CD4-positive, alpha-beta memory T cell (primary cell): ENCODE results near the gene SPRN. TPM values are rescaled to one million over a fixed set of nuclear protein-coding genes. Genes with fewer than 3 reads are reported as not detected.

ENCODE experiments used
- CTCF ChIA-PET: fragments of 350-600 bp; sonication (Branson Sonifier 250); formaldehyde crosslinking; loops from one replicate; lab custom pipeline; 2021; ENCODE audit warnings: inconsistent platforms; ENCODE audit not compliant: partially characterized antibody; lab: Charles Lee
- POLR2A ChIA-PET: fragments of 350-600 bp; sonication (Branson Sonifier 250); formaldehyde crosslinking; loops from one replicate; lab custom pipeline; 2021; ENCODE audit not compliant: partially characterized antibody; lab: Charles Lee
- DNase-seq, 5 donors: peaks; one replicate each; pipeline versions ENCODE4 v3.0.0 to v3.0.0-alpha.2; 2020 to 2022; ENCODE audit warnings: mixed read lengths in 1 of 5
- H3K27ac ChIP-seq: one replicate; pipeline ENCODE4 v1.7.0; 2013; ENCODE audit warnings: low read depth, low read length
- H3K27me3 ChIP-seq: 2 replicates; pipeline ENCODE4 v1.7.0; 2013; ENCODE audit warnings: mild to moderate bottlenecking, low read length, moderate library complexity; ENCODE audit not compliant: insufficient read depth
- H3K36me3 ChIP-seq: 2 replicates; pipeline ENCODE4 v1.7.0; 2013; ENCODE audit warnings: mild to moderate bottlenecking, low read length, moderate library complexity; ENCODE audit not compliant: insufficient read depth
- H3K4me1 ChIP-seq: 2 replicates; pipeline ENCODE4 v1.7.0; 2013; ENCODE audit warnings: mild to moderate bottlenecking, low read length, moderate library complexity; ENCODE audit not compliant: insufficient read depth
- H3K4me3 ChIP-seq, 2 donors: one replicate each; pipeline ENCODE4 v1.7.0; 2013; ENCODE audit warnings: low read length in 2 of 2, mild to moderate bottlenecking in 1 of 2
- H3K9me3 ChIP-seq, 2 donors: one replicate each; pipeline ENCODE4 v1.7.0; 2013; ENCODE audit warnings: low read length in 2 of 2, control low read depth in 1 of 2; ENCODE audit not compliant: control insufficient read depth in 1 of 2
- H3K27ac Mint-ChIP-seq, 7 donors: one replicate each; pipeline ENCODE4 v1.8.0; 2020 to 2021; ENCODE audit warnings: mixed read lengths in 7 of 7, mild to moderate bottlenecking in 6 of 7, inconsistent platforms in 3 of 7, moderate library complexity in 3 of 7
- H3K27me3 Mint-ChIP-seq, 2 donors: one replicate each; pipeline ENCODE4 v1.8.0; 2020 to 2021; ENCODE audit warnings: mixed read lengths in 2 of 2
- H3K36me3 Mint-ChIP-seq, 2 donors: one replicate each; pipeline ENCODE4 v1.8.0; 2020 to 2021; ENCODE audit warnings: mixed read lengths in 2 of 2, inconsistent platforms in 1 of 2, mild to moderate bottlenecking in 1 of 2
- H3K4me1 Mint-ChIP-seq, 4 donors: one replicate each; pipeline ENCODE4 v1.8.0; 2020 to 2021; ENCODE audit warnings: mixed read lengths in 4 of 4, mild to moderate bottlenecking in 1 of 4
- H3K4me3 Mint-ChIP-seq, 8 donors: one replicate each; pipeline ENCODE4 v1.8.0; 2020 to 2021; ENCODE audit warnings: mixed read lengths in 8 of 8, mild to moderate bottlenecking in 7 of 8, moderate library complexity in 6 of 8, inconsistent platforms in 3 of 8
- H3K9me3 Mint-ChIP-seq, 8 donors: one replicate each; pipeline ENCODE4 v1.8.0; 2020 to 2021; ENCODE audit warnings: mixed read lengths in 8 of 8, mild to moderate bottlenecking in 5 of 8, inconsistent platforms in 3 of 8, moderate library complexity in 1 of 8
- intact Hi-C: fragments of 100-400 bp; cut with micrococcal nuclease; formaldehyde crosslinking; loops from one replicate; pipeline ENCODE4 v1.15.1; 2023
- polyA plus RNA-seq, 2 donors: library from polyadenylated mRNA; unstranded; fragments of 300-500 nt; fragmentation: Illumina TruSeq; gene quantifications; one replicate each; pipeline ENCODE4 v1.2.3, GENCODE V29; 2021
- total RNA-seq, 2 experiments: library from RNA; stranded (reverse); gene quantifications; one replicate each; pipeline ENCODE4 v1.2.3, GENCODE V29; 2021

Gene SPRN
- total and polyA plus RNA-seq, 4 experiments from 2014 or later: 0.14 to 0.26 TPM; not detected in 2

DNA sequence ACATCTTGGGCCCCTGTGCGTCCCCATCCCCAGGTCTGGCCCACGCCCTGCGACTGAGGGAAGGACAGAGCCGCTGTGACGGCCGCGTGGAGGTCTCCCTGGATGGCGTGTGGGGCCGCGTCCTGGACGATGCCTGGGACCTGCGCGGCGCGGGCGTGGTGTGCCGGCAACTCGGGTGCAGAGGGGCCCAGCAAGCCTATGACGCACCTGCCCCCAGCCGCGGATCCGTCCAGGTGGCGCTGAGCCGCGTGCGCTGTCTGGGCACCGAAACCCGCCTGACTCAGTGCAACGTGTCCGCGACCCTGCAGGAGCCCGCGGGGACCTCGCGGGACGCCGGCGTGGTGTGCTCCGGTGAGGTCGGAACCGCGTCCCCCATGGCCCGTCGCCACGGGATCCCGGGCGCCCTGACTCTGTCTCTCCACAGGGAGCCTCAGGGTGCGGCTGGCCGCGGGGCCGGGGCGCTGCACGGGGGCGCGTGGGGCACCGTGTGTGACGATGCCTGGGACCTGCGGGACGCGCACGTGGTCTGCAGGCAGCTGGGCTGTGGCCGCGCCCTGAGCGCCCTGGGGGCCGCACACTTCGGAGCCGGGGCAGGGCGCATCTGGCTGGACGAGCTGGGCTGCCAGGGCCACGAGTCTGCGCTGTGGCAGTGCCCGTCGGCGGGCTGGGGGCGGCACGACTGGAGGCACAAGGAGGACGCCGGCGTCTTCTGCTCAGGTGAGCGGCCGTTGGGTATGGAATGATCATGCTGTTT lies 35.2 kb upstream of the SPRN start:
- Mint-ChIP-seq H3K36me3 (peaks cover 0 to 5% of the 10 kb centered on the region in 2 donors), H3K27ac (no peak overlapping the region), H3K4me3 (no peak overlapping the region), H3K27me3 (no peaks in the 10 kb centered on the region), H3K9me3 (no peaks in the 10 kb centered on the region), H3K4me1 (peaks cover 0 to 16% (median under 1%) of the 10 kb centered on the region in 4 donors)
- POLR2A ChIA-PET: no interaction called here
- no peaks in the 10 kb centered on the region for H3K4me1 ChIP-seq
- intact Hi-C loops: no loop called here
- CTCF ChIA-PET: no interaction called here
- no peaks in the 10 kb centered on the region for H3K27me3 ChIP-seq
- no peaks in the 10 kb centered on the region for H3K9me3 ChIP-seq
- H3K27ac ChIP-seq: no peak overlapping the region
- no peak for DNase-seq
- no peak overlapping the region for H3K4me3 ChIP-seq
- H3K36me3 ChIP-seq: no peaks in the 10 kb centered on the region

- CTCF ChIA-PET: no interaction called here
- Mint-ChIP-seq H3K36me3 (peaks cover 0 to 5% of the 10 kb centered on the region in 2 donors), H3K27ac (no peak overlapping the region), H3K27me3 (no peaks in the 10 kb centered on the region), H3K4me3 (no peak overlapping the region), H3K4me1 (peaks cover 0 to 12% (median under 1%) of the 10 kb centered on the region in 4 donors), H3K9me3 (no peaks in the 10 kb centered on the region)
- intact Hi-C loops: no loop called here
- Histone ChIP-seq H3K27me3 (no peaks in the 10 kb centered on the region), H3K4me1 (no peaks in the 10 kb centered on the region), H3K4me3 (no peak overlapping the region), H3K36me3 (no peaks in the 10 kb centered on the region), H3K27ac (no peak overlapping the region), H3K9me3 (no peaks in the 10 kb centered on the region)
- no peak for DNase-seq
- POLR2A ChIA-PET: no interaction called here
These were observed 34.5 kb upstream of the SPRN start for GRCh38 chr10:133458710-133459453.

DNA sequence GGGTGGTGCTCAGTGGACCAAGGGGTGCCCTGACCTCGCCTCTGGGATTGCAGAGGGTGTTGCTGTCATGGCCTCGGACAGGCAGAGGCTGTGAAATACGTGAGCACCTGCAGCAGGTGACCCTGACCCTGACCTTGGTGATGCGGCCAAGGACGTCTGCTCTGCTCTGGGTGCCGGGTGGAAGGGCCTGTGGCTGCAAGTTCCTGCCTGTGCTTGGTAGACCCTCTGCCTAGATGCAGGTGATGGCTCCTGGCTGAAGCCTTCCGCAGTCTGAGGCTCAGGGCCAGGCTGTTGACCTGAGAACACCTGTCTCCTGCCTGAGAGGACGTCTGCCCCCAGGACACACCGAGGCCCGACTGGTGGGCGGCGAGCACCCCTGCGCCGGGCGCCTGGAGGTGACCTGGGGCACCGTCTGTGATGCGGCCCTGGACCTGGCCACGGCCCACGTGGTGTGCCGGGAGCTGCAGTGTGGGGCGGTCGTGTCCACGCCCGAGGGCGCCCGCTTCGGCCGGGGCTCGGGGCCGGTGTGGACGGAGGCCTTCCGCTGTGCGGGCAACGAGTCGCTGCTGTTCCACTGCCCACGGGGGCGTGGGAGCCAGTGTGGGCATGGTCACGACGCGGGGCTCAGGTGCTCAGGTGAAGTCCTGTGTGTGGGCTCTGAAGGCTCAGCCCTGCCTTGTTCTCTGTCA lies 33.7 kb upstream of the SPRN start:
- no peak for DNase-seq
- Histone ChIP-seq H3K4me1 (no peaks in the 10 kb centered on the region), H3K36me3 (no peaks in the 10 kb centered on the region), H3K27ac (no peak overlapping the region), H3K4me3 (no peak overlapping the region), H3K27me3 (no peaks in the 10 kb centered on the region), H3K9me3 (no peaks in the 10 kb centered on the region)
- Mint-ChIP-seq H3K36me3 (peaks cover 0 to 2% of the 10 kb centered on the region in 2 donors), H3K4me3 (no peak overlapping the region), H3K4me1 (peaks cover 0 to 9% (median 3%) of the 10 kb centered on the region in 4 donors), H3K27me3 (no peaks in the 10 kb centered on the region), H3K9me3 (no peaks in the 10 kb centered on the region), H3K27ac (no peak overlapping the region)
- CTCF ChIA-PET: no interaction called here
- intact Hi-C loops: no loop called here
- POLR2A ChIA-PET: no interaction called here

- ChIA-PET CTCF (no interaction called here), POLR2A (no interaction called here)
- DNase-seq: no peak
- intact Hi-C loops: no loop called here
- no peak overlapping the region for H3K4me3 ChIP-seq
- H3K27me3 ChIP-seq: no peaks in the 10 kb centered on the region
- H3K27ac Mint-ChIP-seq: peak overlapping the region in 1 of 7 donors; percentile 46
- H3K4me1 Mint-ChIP-seq: peaks cover 0 to 7% (median 4%) of the 10 kb centered on the region in 4 donors
- no peak overlapping the region for H3K27ac ChIP-seq
- no peaks in the 10 kb centered on the region for H3K4me1 ChIP-seq
- no peaks in the 10 kb centered on the region for H3K36me3 ChIP-seq
- no peaks in the 10 kb centered on the region for H3K9me3 Mint-ChIP-seq
- no peak overlapping the region for H3K4me3 Mint-ChIP-seq
- H3K27me3 Mint-ChIP-seq: no peaks in the 10 kb centered on the region
- H3K36me3 Mint-ChIP-seq: peaks cover 0 to 2% of the 10 kb centered on the region in 2 donors
- no peaks in the 10 kb centered on the region for H3K9me3 ChIP-seq
These were observed 32.8 kb upstream of the SPRN start for GRCh38 chr10:133457100-133457841.

- H3K9me3 Mint-ChIP-seq: no peaks in the 10 kb centered on the region
- Histone ChIP-seq H3K27ac (no peak overlapping the region), H3K4me1 (no peaks in the 10 kb centered on the region), H3K9me3 (no peaks in the 10 kb centered on the region), H3K27me3 (no peaks in the 10 kb centered on the region), H3K4me3 (no peak overlapping the region), H3K36me3 (no peaks in the 10 kb centered on the region)
- peaks cover 0 to 7% (median 3%) of the 10 kb centered on the region in 4 donors for H3K4me1 Mint-ChIP-seq
- DNase-seq: peak in 1 of 5 donors; percentile 27
- H3K27me3 Mint-ChIP-seq: no peaks in the 10 kb centered on the region
- peaks cover 0 to under 1% of the 10 kb centered on the region in 2 donors for H3K36me3 Mint-ChIP-seq
- POLR2A ChIA-PET: no interaction called here
- no peak overlapping the region for H3K27ac Mint-ChIP-seq
- no peak overlapping the region for H3K4me3 Mint-ChIP-seq
- intact Hi-C loops: no loop called here
- CTCF ChIA-PET: no interaction called here
These were observed 31.9 kb upstream of the SPRN start for GRCh38 chr10:133456041-133456951.

DNA sequence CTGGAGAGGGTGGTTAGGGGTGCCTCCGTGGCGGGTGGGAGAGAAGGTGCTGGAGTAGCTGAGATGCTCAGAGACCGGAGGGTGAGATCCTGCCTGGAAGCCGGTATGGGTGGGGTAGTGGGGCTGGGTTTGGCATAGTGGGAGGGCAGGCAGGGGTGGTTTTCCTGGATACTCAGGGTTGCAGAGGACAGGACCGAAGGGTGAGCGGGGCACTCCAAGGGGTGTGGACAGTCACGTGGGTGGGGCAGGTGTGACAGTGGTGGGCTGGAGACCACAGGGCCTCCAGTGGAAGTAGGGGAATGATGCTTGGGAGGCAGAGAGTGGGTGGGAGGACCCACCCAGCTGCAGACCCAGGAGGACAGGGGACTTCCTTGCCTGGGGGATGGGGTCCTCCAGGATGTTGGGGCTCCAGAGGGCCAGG lies 31.2 kb upstream of the SPRN start:
- ChIA-PET POLR2A (no interaction called here), CTCF (interaction anchor here (2.1 kb wide), 1 partner anchor 17 kb away, joined by 5 read pairs; no protein-coding TSS in a partner anchor)
- Mint-ChIP-seq H3K4me1 (peaks cover 0 to 7% (median 3%) of the 10 kb centered on the region in 4 donors), H3K9me3 (no peaks in the 10 kb centered on the region), H3K27ac (peak overlapping the region in 2 of 7 donors; percentile 57 to 74), H3K36me3 (no peaks in the 10 kb centered on the region), H3K4me3 (peak overlapping the region in 5 of 8 donors; percentile 5 to 54 (median 26)), H3K27me3 (no peaks in the 10 kb centered on the region)
- DNase-seq: peak in 1 of 5 donors; percentile 27
- Histone ChIP-seq H3K9me3 (no peaks in the 10 kb centered on the region), H3K36me3 (no peaks in the 10 kb centered on the region), H3K27ac (no peak overlapping the region), H3K4me3 (no peak overlapping the region), H3K27me3 (no peaks in the 10 kb centered on the region), H3K4me1 (no peaks in the 10 kb centered on the region)
- intact Hi-C loops: no loop called here
